Keratinocyte (primary cell): ENCODE results near the gene DNAH2. TPM values are rescaled to one million over a fixed set of nuclear protein-coding genes. Genes with fewer than 3 reads are reported as not detected.

Experiments used
- DNase-seq: peaks from one replicate; pipeline ENCODE4 v3.0.0-alpha.2; 2011; ENCODE audit warnings: low read depth, missing footprints, low spot score
- FAIRE-seq: peaks from 2 replicates; lab custom pipeline; 2011; peaks lifted over from hg19 to GRCh38; lab: Jason Lieb, UNC
- H2AFZ ChIP-seq: 2 replicates; pipeline ENCODE4 v1.6.0; 2012; ENCODE audit warnings: low read length, control low read depth, inconsistent platforms; ENCODE audit not compliant: control insufficient read depth
- H3K27ac ChIP-seq: 2 replicates; pipeline ENCODE4 v1.5.1; 2011; ENCODE audit warnings: low read length; ENCODE audit not compliant: control insufficient read depth, insufficient read depth
- H3K27me3 ChIP-seq: 3 replicates; pipeline ENCODE4 v1.6.0; 2011; ENCODE audit warnings: low read length; ENCODE audit not compliant: control insufficient read depth, insufficient read depth; ENCODE audit errors: extremely low read depth
- H3K36me3 ChIP-seq, 2 experiments: 2 replicates in 1 of 2; 3 replicates in 1 of 2; pipeline ENCODE4 v1.5.1; 2011; ENCODE audit warnings: low read length in 2 of 2, mild to moderate bottlenecking in 1 of 2; ENCODE audit not compliant: control insufficient read depth in 2 of 2, insufficient read depth in 2 of 2; ENCODE audit errors: extremely low read depth in 1 of 2
- H3K4me1 ChIP-seq: 3 replicates; pipeline ENCODE4 v1.5.1; 2011; ENCODE audit warnings: low read length; ENCODE audit not compliant: control insufficient read depth, insufficient read depth; ENCODE audit errors: extremely low read depth
- H3K4me2 ChIP-seq: 3 replicates; pipeline ENCODE4 v1.6.0; 2011; ENCODE audit warnings: low read depth, low read length; ENCODE audit not compliant: control insufficient read depth, insufficient read depth; ENCODE audit errors: extremely low read depth
- H3K4me3 ChIP-seq, 3 experiments: fragments of 200-600 bp in 1 of 3; sonication (generic) in 1 of 3; 2 replicates in 2 of 3; 3 replicates in 1 of 3; pipeline ENCODE4 v1.5.1; 2011 to 2016; ENCODE audit warnings: low read length in 3 of 3, mild to moderate bottlenecking in 3 of 3, control low read depth in 2 of 3, inconsistent platforms in 1 of 3, low read depth in 1 of 3, mixed read lengths in 1 of 3, mixed run types in 1 of 3, moderate library complexity in 1 of 3; ENCODE audit not compliant: control insufficient read depth in 2 of 3, insufficient read depth in 2 of 3; ENCODE audit errors: extremely low read depth in 1 of 3
- H3K79me2 ChIP-seq: 2 replicates; pipeline ENCODE4 v1.6.0; 2012; ENCODE audit warnings: low read length; ENCODE audit not compliant: control insufficient read depth, insufficient read depth
- H3K9ac ChIP-seq: 3 replicates; pipeline ENCODE4 v1.6.0; 2011; ENCODE audit warnings: low read length; ENCODE audit not compliant: control insufficient read depth, insufficient read depth; ENCODE audit errors: extremely low read depth
- H3K9me1 ChIP-seq: 3 replicates; pipeline ENCODE4 v1.6.0; 2011; ENCODE audit warnings: low read length; ENCODE audit not compliant: control insufficient read depth, insufficient read depth; ENCODE audit errors: extremely low read depth
- H3K9me3 ChIP-seq: 2 replicates; pipeline ENCODE4 v1.5.1; 2012; ENCODE audit warnings: low read depth, low read length; ENCODE audit not compliant: control insufficient read depth
- H4K20me1 ChIP-seq: 3 replicates; pipeline ENCODE4 v1.6.0; 2011; ENCODE audit warnings: low read length; ENCODE audit not compliant: control insufficient read depth, insufficient read depth; ENCODE audit errors: extremely low read depth
- EZH2 ChIP-seq: IDR thresholded peaks from one replicate; pipeline ENCODE4 v1.6.1; 2012; ENCODE audit warnings: inconsistent platforms, mild to moderate bottlenecking, low read length, moderate library complexity
- dilution Hi-C: fragments of 300-500 bp; cut with MboI; formaldehyde crosslinking; loops from one replicate; pipeline ENCODE4 v1.7.0; 2020; ENCODE audit warnings: low sequenced_read_pairs; ENCODE audit not compliant: extremely low pct_ligation_motif_present
- polyA plus RNA-seq, 5 experiments: library from polyadenylated mRNA; depleted of rRNA in 3 of 5; stranded (reverse) in 3 of 5; stranded (forward) in 1 of 5; unstranded in 1 of 5; fragments of >200 nt; gene quantifications; 1 replicate in 1 of 5; 2 replicates in 3 of 5; 3 replicates in 1 of 5; pipeline versions ENCODE4 v1.2.1 to v1.2.3, GENCODE V29; 2011 to 2012; ENCODE audit warnings: missing spikeins in 2 of 5, low read depth in 1 of 5, low replicate concordance in 1 of 5
- TF ChIP-seq, protein P1 (sequence below), 3 experiments: IDR thresholded peaks in 1 of 3; conservative IDR thresholded peaks in 1 of 3; optimal IDR thresholded peaks in 1 of 3; 2 replicates in 2 of 3; 3 replicates in 1 of 3; pipeline versions ENCODE3 to v1.5.1; 2011; ENCODE audit warnings: low read length in 3 of 3, mild to moderate bottlenecking in 3 of 3, moderate library complexity in 2 of 3, control low read depth in 1 of 3, inconsistent platforms in 1 of 3; ENCODE audit not compliant: insufficient read depth in 2 of 3; ENCODE audit errors: extremely low read depth in 1 of 3

DNAH2 gene
- polyA plus RNA-seq, 1 donor (not counting 4 experiments of a cell fraction or from before 2014, with no cell fraction given) = 0.13 TPM

DNA sequence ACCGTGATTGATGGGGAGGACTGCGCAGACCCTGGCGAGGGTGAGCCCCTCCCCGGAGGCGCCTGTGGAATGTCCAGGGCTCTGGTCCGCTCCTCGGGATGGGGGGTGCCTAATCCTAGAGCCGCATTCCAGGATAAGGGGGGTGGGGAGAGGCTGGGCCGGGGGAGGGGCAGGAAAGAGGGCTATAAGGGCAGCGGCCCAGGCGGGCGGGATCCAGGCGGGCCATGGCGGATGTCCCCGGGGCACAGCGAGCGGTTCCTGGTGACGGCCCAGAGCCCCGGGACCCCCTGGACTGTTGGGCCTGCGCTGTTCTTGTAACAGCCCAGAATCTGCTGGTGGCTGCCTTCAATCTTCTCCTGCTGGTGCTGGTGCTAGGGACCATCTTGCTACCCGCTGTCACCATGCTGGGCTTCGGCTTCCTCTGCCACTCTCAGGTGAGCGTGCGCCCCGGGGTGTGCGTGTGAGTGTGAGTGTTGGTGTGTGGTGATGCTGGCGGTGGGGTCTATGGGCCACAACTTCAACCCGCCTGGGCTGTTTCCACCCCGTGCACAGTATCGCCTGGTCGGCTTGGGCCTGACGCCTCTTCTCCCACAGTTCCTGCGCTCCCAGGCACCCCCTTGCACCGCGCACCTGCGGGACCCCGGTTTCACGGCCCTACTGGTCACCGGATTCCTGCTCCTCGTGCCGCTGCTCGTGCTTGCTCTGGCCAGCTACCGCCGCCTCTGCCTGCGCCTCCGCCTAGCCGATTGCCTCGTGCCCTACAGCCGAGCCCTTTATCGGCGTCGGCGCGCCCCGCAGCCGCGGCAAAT lies 137.5 kb downstream of the DNAH2 start, which contains the start of gene TMEM88:
Gene TMEM88, plus strand, starts transcription at position 216 of the 809 bp plus-strand sequence. Its CDS starts 9 bp downstream, at position 225.
- H3K4me2 ChIP-seq = peak within 1 kb of the TSS; percentile 97
- no peaks in the 10 kb centered on the region for H3K9me3 ChIP-seq
- no peak within 1 kb of the TSS for H2AFZ ChIP-seq
- H4K20me1 ChIP-seq = peaks cover 8% of the 10 kb centered on the region
- DNase-seq = no peak
- H3K27ac ChIP-seq = peak within 1 kb of the TSS; percentile 73
- FAIRE-seq = no peak
- peaks cover 23 to 33% of the 10 kb centered on the region in 2 experiments for H3K36me3 ChIP-seq
- peak within 1 kb of the TSS in 2 of 3 experiments; percentile 64 to 98 for H3K4me3 ChIP-seq
- peaks cover 32% of the 10 kb centered on the region for H3K79me2 ChIP-seq
- dilution Hi-C loops = no loop called here
- H3K9ac ChIP-seq = peak within 1 kb of the TSS; percentile 79
- TF ChIP-seq, protein P1, sequence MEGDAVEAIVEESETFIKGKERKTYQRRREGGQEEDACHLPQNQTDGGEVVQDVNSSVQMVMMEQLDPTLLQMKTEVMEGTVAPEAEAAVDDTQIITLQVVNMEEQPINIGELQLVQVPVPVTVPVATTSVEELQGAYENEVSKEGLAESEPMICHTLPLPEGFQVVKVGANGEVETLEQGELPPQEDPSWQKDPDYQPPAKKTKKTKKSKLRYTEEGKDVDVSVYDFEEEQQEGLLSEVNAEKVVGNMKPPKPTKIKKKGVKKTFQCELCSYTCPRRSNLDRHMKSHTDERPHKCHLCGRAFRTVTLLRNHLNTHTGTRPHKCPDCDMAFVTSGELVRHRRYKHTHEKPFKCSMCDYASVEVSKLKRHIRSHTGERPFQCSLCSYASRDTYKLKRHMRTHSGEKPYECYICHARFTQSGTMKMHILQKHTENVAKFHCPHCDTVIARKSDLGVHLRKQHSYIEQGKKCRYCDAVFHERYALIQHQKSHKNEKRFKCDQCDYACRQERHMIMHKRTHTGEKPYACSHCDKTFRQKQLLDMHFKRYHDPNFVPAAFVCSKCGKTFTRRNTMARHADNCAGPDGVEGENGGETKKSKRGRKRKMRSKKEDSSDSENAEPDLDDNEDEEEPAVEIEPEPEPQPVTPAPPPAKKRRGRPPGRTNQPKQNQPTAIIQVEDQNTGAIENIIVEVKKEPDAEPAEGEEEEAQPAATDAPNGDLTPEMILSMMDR (optimal IDR thresholded peaks at IDR 0.05 in 1 of 3, IDR thresholded peaks at IDR 0.05 in 1 of 3, conservative IDR thresholded peaks at IDR 0.05 in 1 of 3; ENCODE audit: extremely low read depth in 1 of 3, insufficient read depth in 2 of 3, low read length in 3 of 3) = no peak
- no peak for TF ChIP-seq EZH2
- H3K9me1 ChIP-seq = no peaks in the 10 kb centered on the region
- H3K4me1 ChIP-seq = peaks cover 45% of the 10 kb centered on the region
- H3K27me3 ChIP-seq = no peaks in the 10 kb centered on the region

DNA sequence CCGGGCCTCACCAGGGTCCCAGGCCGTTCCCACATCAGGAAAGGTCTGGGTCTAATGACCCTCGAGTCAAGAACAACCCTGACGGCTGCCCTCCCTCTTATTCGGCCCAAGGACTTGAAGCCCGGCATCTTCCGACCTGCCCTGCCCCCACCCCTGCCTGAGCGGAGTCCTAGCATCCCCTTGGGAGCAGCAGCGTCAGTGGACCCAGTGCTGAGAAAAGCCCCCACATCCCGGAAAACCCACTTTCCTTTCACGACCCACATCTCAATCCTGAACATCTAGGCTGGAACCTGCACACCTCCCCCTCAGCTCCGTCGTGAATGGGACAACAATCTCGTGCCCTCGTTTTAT lies 138.1 kb downstream of the DNAH2 start:
- no peaks in the 10 kb centered on the region for H3K27me3 ChIP-seq
- peaks cover 8% of the 10 kb centered on the region for H4K20me1 ChIP-seq
- H3K9me1 ChIP-seq = no peaks in the 10 kb centered on the region
- no peak overlapping the region for H2AFZ ChIP-seq
- peak overlapping the region; percentile 97 for H3K4me2 ChIP-seq
- H3K27ac ChIP-seq = no peak overlapping the region
- peak overlapping the region; percentile 79 for H3K9ac ChIP-seq
- no peaks in the 10 kb centered on the region for H3K9me3 ChIP-seq
- peaks cover 45% of the 10 kb centered on the region for H3K4me1 ChIP-seq
- DNase-seq (no peak), FAIRE-seq (no peak)
- H3K36me3 ChIP-seq = peaks cover 20 to 28% of the 10 kb centered on the region in 2 experiments
- dilution Hi-C loops = no loop called here
- peaks cover 32% of the 10 kb centered on the region for H3K79me2 ChIP-seq
- peak overlapping the region in 2 of 3 experiments; percentile 64 to 98 for H3K4me3 ChIP-seq
- TF ChIP-seq, protein P1 (optimal IDR thresholded peaks at IDR 0.05 in 1 of 3, IDR thresholded peaks at IDR 0.05 in 1 of 3, conservative IDR thresholded peaks at IDR 0.05 in 1 of 3; ENCODE audit: extremely low read depth in 1 of 3, insufficient read depth in 2 of 3, low read length in 3 of 3) = no peak
- TF ChIP-seq EZH2 = no peak
